Breast epithelium (tissue), 4 donors: ENCODE results near the gene PRDM2. TPM values are rescaled to one million over a fixed set of nuclear protein-coding genes. Genes with fewer than 3 reads are reported as not detected.
"Not testable (repeated sequence)": the region's sequence is repeated elsewhere in the genome, so short reads cannot be mapped to it uniquely, and the experiment has no call there.

Experiments
- DNase-seq, 2 donors: peaks; one replicate each; pipeline ENCODE4 v3.0.0-alpha.2; 2019; ENCODE audit warnings: low spot score in 2 of 2
- H3K27ac ChIP-seq, 2 donors: fragments of 200-600 bp; sonication (generic) in 1 of 2; one replicate each; pipeline ENCODE4 v1.5.1; 2016 to 2019; ENCODE audit warnings: mild to moderate bottlenecking in 1 of 2
- H3K27me3 ChIP-seq, 2 donors: fragments of 200-600 bp; sonication (generic) in 1 of 2; one replicate each; pipeline versions ENCODE4 v1.5.1 to v1.6.0; 2017 to 2019; ENCODE audit warnings: control low read depth in 1 of 2, mild to moderate bottlenecking in 1 of 2
- H3K36me3 ChIP-seq: fragments of 200-600 bp; one replicate; pipeline ENCODE4 v1.5.1; 2019
- H3K4me1 ChIP-seq, 2 donors: fragments of 200-600 bp; sonication (generic); one replicate each; pipeline ENCODE4 v1.5.1; 2016 to 2019; ENCODE audit warnings: control low read depth in 1 of 2
- H3K4me3 ChIP-seq, 3 donors: fragments of 200-600 bp; sonication (generic); 1 replicate in 2 of 3; 2 replicates in 1 of 3; pipeline ENCODE4 v1.5.1; 2016 to 2019; ENCODE audit warnings: mild to moderate bottlenecking in 3 of 3, moderate library complexity in 2 of 3
- H3K9me3 ChIP-seq, 2 donors: fragments of 200-600 bp; sonication (generic) in 1 of 2; one replicate each; pipeline ENCODE4 v1.5.1; 2016 to 2019; ENCODE audit warnings: control low read depth in 1 of 2
- CTCF ChIP-seq, 3 donors: fragments of 450-650 bp; IDR thresholded peaks; one replicate each; pipeline ENCODE4 v1.5.1; 2016 to 2017; ENCODE audit warnings: antibody characterized with exemption in 3 of 3, mild to moderate bottlenecking in 3 of 3, moderate library complexity in 3 of 3
- POLR2A ChIP-seq: fragments of 450-650 bp; IDR thresholded peaks from one replicate; pipeline ENCODE4 v1.6.1; 2016; ENCODE audit warnings: antibody characterized with exemption, mild to moderate bottlenecking, moderate library complexity
- POLR2AphosphoS5 ChIP-seq, 3 donors: sonication (generic); formaldehyde crosslinking; IDR thresholded peaks; one replicate each; pipeline ENCODE4 v1.6.1; 2017; ENCODE audit warnings: antibody characterized with exemption in 3 of 3
- intact Hi-C: fragments of 100-400 bp; cut with DNase I; formaldehyde crosslinking; loops from one replicate; pipeline ENCODE4 v1.15.1; 2023; ENCODE audit warnings: low total_unique reads
- total RNA-seq, 3 donors: library from RNA; depleted of rRNA; stranded (reverse); fragments of >200 nt; gene quantifications; one replicate each; pipeline ENCODE4 v1.1.0, GENCODE V29; 2016

Gene PRDM2
- total RNA-seq, 3 donors from 2014 or later, result 45.6 to 57.1 (median 47.2) TPM

GRCh38 chr1:13708380-13708982, 8.5 kb downstream of the PRDM2 start:
- Histone ChIP-seq H3K4me3 (no peak overlapping the region), H3K36me3 (no peaks in the 10 kb centered on the region), H3K27me3 (no peaks in the 10 kb centered on the region), H3K9me3 (no peaks in the 10 kb centered on the region), H3K4me1 (no peaks in the 10 kb centered on the region), H3K27ac (no peak overlapping the region)
- DNase-seq, result no peak
- intact Hi-C loops, result no loop called here
- TF ChIP-seq CTCF (IDR thresholded peaks at IDR 0.05) (no peak), POLR2A (no peak), POLR2AphosphoS5 (IDR thresholded peaks at IDR 0.05) (no peak)

DNA sequence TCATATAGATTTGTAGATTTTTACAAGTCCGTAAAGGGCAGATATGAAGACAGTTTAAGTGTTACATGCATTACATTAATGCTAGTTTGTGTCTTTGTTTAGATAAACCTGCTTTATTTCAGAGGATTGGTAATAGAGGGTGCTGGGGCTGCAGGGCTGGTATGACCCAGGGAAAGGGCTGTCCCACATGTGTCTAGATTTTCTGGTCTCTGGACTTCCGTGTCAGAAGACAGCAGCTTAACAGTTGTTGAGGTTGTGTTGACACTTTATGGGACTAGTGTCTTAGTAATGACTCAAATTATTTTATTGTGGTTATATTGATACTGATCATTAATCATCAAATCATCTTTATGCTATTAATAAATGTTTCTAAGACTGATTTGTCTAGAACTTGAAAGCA, 10.1 kb downstream of the PRDM2 start:
- H3K4me3 ChIP-seq, result no peak overlapping the region
- no peak for TF ChIP-seq CTCF (IDR thresholded peaks at IDR 0.05)
- TF ChIP-seq POLR2A, result no peak
- no peak for TF ChIP-seq POLR2AphosphoS5 (IDR thresholded peaks at IDR 0.05)
- intact Hi-C loops, result no loop called here
- H3K27me3 ChIP-seq, result no peaks in the 10 kb centered on the region
- H3K27ac ChIP-seq, result no peak overlapping the region
- no peaks in the 10 kb centered on the region for H3K9me3 ChIP-seq
- DNase-seq, result no peak
- no peaks in the 10 kb centered on the region for H3K36me3 ChIP-seq
- no peaks in the 10 kb centered on the region for H3K4me1 ChIP-seq

GRCh38 chr1:13714851-13715250, 14.9 kb downstream of the PRDM2 start:
- H3K27me3 ChIP-seq, result no peaks in the 10 kb centered on the region
- no peak for TF ChIP-seq POLR2AphosphoS5 (IDR thresholded peaks at IDR 0.05)
- H3K4me1 ChIP-seq, result no peaks in the 10 kb centered on the region
- intact Hi-C loops, result loop anchor here (5.0 kb wide), 1 partner anchor 1067 kb away; no protein-coding TSS in a partner anchor
- peak overlapping the region in 1 of 2 donors; percentile 9 for H3K27ac ChIP-seq
- H3K4me3 ChIP-seq, result no peak overlapping the region
- H3K9me3 ChIP-seq, result no peaks in the 10 kb centered on the region
- DNase-seq, result no peak
- H3K36me3 ChIP-seq, result no peaks in the 10 kb centered on the region

GRCh38 chr1:13715616-13716287, 15.8 kb downstream of the PRDM2 start:
- H3K36me3 ChIP-seq, H3K9me3 ChIP-seq, DNase-seq, H3K4me3 ChIP-seq, H3K27me3 ChIP-seq, H3K4me1 ChIP-seq: not testable (repeated sequence)
- intact Hi-C loops, result loop anchor here (5.0 kb wide), 1 partner anchor 1067 kb away; no protein-coding TSS in a partner anchor
- H3K27ac ChIP-seq, result peak overlapping the region; percentile 2 to 9

DNA sequence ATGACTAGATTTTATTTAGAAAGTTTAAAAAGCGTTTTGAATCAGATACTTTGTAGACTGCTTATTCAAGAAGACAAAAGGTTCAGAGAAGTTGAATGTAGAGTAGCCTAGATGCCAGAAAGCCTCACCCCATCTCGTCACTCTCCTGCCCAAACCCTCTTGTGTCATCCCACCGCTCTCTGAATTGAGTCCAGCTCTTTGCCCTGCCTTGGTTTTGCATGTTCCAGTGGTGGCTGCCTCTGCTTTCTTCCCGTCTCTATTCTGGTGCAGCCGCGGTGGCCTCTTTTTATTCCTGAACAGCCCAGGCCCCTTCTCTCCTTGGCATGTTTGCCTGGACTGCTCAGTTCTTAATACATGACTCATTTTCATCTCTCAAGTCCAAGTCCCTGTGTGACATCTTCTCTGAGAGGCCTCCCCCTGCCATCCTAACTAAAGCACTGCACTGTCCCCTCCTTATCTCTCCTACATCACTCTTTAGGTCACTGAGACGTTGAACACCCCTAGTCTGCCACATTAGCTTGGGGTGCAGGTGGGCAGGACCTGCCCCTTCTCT, 22.9 kb downstream of the PRDM2 start:
- no peak for DNase-seq
- intact Hi-C loops, result no loop called here
- TF ChIP-seq CTCF (IDR thresholded peaks at IDR 0.05), result no peak
- TF ChIP-seq POLR2AphosphoS5 (IDR thresholded peaks at IDR 0.05), result no peak
- TF ChIP-seq POLR2A, result no peak
- Histone ChIP-seq H3K4me1 (no peaks in the 10 kb centered on the region), H3K4me3 (no peak overlapping the region), H3K36me3 (no peaks in the 10 kb centered on the region), H3K27ac (peak overlapping the region in 1 of 2 donors; percentile 70), H3K9me3 (no peaks in the 10 kb centered on the region), H3K27me3 (no peaks in the 10 kb centered on the region)

DNA sequence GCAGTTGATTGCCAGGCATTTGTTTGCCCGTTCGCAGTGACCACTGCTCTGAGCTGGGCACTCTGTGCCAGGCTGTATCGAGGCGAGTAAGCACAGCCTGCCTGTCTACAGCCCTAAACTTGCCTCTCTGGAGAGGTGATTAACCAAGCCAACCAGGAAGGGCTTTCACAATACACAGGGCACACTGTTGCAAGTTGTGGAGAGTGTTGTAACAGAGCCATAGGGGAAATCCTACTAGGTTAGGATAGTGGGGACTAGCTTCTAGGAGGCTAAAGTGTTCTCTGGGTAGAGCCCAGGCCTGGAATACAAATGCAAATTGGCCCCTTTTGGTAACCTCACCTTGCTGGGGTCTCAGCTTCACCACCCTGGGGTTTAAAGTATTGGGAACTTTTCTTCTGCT, 23.8 kb downstream of the PRDM2 start:
- peak overlapping the region; percentile 57 to 70 for H3K27ac ChIP-seq
- no peaks in the 10 kb centered on the region for H3K36me3 ChIP-seq
- H3K4me3 ChIP-seq, result no peak overlapping the region
- no peaks in the 10 kb centered on the region for H3K4me1 ChIP-seq
- no peak for TF ChIP-seq CTCF (IDR thresholded peaks at IDR 0.05)
- TF ChIP-seq POLR2AphosphoS5 (IDR thresholded peaks at IDR 0.05), result no peak
- no peak for TF ChIP-seq POLR2A
- H3K9me3 ChIP-seq, result no peaks in the 10 kb centered on the region
- H3K27me3 ChIP-seq, result no peaks in the 10 kb centered on the region
- intact Hi-C loops, result no loop called here
- DNase-seq, result no peak
